ENCODE results near the gene PDGFB. TPM values are rescaled to one million over a fixed set of nuclear protein-coding genes. Genes with fewer than 3 reads are reported as not detected.

Gene PDGFB
- total and polyA plus RNA-seq, 12 donors: 9.9 to 45.6 (median 18.5) TPM

DNA sequence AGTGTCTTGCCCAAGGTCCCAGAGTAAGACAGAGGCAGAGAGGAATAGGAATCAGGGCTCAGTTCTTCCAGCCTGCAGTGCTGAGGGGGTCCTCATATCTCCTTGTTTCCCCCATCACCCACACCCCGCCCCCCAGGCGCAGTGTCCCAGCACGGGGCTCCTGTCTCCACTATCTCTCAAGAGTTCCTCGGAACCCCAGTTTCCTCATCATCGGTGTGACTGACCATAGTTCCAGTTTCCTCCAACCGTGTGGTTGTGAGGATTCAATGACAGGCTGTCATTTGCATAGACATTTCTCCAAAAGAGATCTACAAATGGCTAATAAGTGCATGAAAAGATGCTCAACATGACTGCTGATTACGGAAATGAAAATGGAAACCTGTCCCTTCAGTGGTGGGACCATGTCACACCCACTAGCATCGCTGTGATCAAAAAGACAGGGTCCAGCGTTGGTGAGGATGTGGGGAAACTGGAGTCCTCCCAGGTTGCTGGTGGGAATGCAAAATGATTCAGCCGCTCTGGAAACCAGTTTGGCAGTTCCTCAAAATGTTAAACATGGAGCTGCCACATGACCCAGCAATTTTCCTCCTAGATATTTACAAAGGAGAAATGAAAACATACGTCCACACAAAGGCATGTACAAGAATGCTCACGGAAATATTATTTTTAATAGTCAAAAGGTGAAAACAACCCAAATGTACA lies 31.8 kb upstream of the PDGFB start:
- DNase-seq (no peak), ATAC-seq (no peak)
- peaks cover 3 to 53% (median 39%) of the 10 kb centered on the region in 9 donors for H3K4me1 ChIP-seq
- TF ChIP-seq, protein P1, sequence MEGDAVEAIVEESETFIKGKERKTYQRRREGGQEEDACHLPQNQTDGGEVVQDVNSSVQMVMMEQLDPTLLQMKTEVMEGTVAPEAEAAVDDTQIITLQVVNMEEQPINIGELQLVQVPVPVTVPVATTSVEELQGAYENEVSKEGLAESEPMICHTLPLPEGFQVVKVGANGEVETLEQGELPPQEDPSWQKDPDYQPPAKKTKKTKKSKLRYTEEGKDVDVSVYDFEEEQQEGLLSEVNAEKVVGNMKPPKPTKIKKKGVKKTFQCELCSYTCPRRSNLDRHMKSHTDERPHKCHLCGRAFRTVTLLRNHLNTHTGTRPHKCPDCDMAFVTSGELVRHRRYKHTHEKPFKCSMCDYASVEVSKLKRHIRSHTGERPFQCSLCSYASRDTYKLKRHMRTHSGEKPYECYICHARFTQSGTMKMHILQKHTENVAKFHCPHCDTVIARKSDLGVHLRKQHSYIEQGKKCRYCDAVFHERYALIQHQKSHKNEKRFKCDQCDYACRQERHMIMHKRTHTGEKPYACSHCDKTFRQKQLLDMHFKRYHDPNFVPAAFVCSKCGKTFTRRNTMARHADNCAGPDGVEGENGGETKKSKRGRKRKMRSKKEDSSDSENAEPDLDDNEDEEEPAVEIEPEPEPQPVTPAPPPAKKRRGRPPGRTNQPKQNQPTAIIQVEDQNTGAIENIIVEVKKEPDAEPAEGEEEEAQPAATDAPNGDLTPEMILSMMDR (IDR thresholded peaks at IDR 0.05): no peak
- H3K27me3 ChIP-seq: no peaks in the 10 kb centered on the region
- H3K4me3 ChIP-seq: no peak overlapping the region
- peaks cover 0 to 9% (median 0%) of the 10 kb centered on the region in 11 donors for H3K9me3 ChIP-seq
- no peaks in the 10 kb centered on the region for H3K36me3 ChIP-seq
- 85 to 87% methylated on average over 12 of the region's 12 CpGs for WGBS, 2 donors
- intact Hi-C loops (cut with DNase I): no loop called here
- peak overlapping the region in 5 of 10 donors; percentile 64 to 89 (median 72) for H3K27ac ChIP-seq

DNA sequence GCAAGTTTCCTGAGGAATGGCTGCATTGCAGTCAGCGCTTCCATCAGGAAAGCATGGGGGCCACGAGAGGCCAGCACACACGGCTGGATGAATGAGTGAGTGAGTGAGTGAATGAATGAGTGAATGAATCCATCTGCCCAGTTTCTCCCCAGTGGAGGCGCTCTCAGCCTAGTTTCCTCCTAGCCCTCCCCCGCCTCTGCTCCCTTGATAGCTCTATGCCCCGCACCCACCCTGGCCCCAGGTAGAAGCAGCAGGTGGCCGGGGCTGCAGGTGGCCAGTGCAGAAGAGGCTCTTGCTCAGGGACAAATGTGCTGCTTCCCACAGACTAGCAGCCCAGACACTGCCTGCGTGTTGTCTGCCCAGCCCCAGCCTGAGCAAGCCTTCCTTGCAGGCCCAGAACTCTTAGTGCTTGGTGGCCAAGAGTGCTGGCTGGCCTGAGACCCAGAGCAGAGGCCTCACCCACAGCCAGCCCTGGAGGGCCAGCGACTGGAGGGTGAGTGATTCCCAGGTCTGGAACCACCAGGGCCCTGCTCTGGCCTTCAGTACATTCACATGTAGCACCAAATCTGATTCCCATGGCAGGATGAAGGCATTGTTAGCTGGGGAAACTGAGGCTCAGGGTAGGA lies 31.1 kb upstream of the PDGFB start:
- Histone ChIP-seq H3K9me3 (peaks cover 0 to 15% (median 3%) of the 10 kb centered on the region in 11 donors), H3K4me3 (no peak overlapping the region), H3K4me1 (peaks cover 3 to 47% (median 32%) of the 10 kb centered on the region in 9 donors), H3K27ac (peak overlapping the region in 4 of 10 donors; percentile 9 to 89 (median 78)), H3K36me3 (no peaks in the 10 kb centered on the region), H3K27me3 (no peaks in the 10 kb centered on the region)
- ATAC-seq (no peak), DNase-seq (no peak)
- WGBS, 2 donors: 84 to 85% methylated on average over 9 of the region's 9 CpGs
- TF ChIP-seq, protein P1 (IDR thresholded peaks at IDR 0.05): no peak
- intact Hi-C loops (cut with DNase I): no loop called here

DNA sequence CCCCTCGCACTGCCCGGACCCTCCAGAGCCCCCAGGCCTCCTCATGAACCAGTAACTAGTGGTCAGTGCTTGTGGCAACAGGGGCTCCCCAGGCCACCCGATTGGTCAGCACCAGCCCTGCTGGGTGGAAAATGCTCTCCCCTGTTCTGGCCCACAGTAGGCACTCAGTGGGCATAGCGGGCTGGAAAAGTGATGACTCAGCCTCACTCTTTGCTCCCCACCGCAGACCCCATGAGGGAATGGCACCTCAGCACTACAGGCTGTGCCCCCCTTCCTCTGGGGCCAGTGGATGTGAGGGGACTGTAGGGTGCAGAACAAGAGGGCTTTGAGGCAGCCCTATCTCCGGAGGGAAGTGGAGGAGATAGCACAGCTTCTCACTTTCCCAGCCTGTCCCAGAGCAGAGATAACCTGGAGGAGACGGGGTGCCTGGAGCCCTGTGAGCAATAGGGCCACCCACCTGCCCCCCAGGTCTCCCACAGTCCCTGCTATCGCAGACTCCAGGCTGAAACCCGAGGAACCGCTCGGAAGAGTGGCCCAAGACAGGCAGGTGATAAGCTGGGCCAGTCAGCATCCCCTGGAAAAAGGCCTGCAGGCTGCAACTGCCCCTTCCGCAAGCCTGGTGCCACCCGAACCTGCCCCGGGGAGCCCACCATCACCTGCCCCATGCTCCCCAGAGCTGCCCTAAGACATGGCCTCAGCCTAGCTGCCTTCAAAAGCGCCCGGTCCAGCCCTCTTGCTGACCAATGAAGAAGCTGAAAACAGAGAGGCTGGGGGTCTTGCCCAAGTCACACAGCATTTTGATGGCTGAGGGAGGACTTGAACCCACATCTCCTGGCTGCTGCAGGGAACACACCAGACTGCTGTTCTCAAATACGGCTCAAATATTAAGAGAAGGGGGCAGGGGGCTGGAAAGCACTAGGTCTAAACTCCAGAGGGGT lies 29.4 kb upstream of the PDGFB start:
- peaks cover 0 to 16% (median 4%) of the 10 kb centered on the region in 11 donors for H3K9me3 ChIP-seq
- H3K4me3 ChIP-seq: no peak overlapping the region
- H3K27me3 ChIP-seq: no peaks in the 10 kb centered on the region
- no peak overlapping the region for H3K27ac ChIP-seq
- DNase-seq (no peak), ATAC-seq (no peak)
- H3K4me1 ChIP-seq: peaks cover 0 to 50% (median 39%) of the 10 kb centered on the region in 9 donors
- TF ChIP-seq, protein P1 (IDR thresholded peaks at IDR 0.05): no peak
- intact Hi-C loops (cut with DNase I): no loop called here
- H3K36me3 ChIP-seq: no peaks in the 10 kb centered on the region
- WGBS, 2 donors: 77 to 81% methylated on average over 17 of the region's 17 CpGs

DNA sequence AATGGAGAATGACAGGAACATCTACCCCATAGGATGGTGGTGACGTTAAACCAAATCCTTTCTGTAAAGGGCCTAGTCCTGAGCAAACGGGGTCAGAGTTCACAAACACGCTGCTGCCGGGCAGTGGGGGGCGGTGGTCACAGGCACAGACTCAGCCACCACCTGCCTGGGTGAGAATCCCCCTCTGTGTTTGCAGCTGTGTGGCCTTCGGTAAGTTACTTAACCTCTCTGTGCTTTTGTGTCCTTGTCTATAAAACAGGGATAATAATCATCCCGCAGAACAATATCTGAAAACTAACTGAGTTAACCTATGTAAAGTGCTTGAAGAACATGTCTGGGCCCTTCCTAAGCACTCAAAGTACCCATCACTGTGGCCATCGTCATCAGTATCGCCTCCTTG lies 26.0 kb upstream of the PDGFB start:
- intact Hi-C loops (cut with DNase I): no loop called here
- 92 to 93% methylated on average over 9 of the region's 9 CpGs for WGBS, 2 donors
- TF ChIP-seq, protein P1 (IDR thresholded peaks at IDR 0.05): no peak
- Histone ChIP-seq H3K4me1 (peaks cover 6 to 52% (median 33%) of the 10 kb centered on the region in 9 donors), H3K9me3 (peaks cover 0 to 9% (median 0%) of the 10 kb centered on the region in 11 donors), H3K27ac (peak overlapping the region in 8 of 10 donors; percentile 20 to 83 (median 69)), H3K4me3 (no peak overlapping the region), H3K36me3 (no peaks in the 10 kb centered on the region), H3K27me3 (no peaks in the 10 kb centered on the region)
- DNase-seq (no peak), ATAC-seq (no peak)

All from heart right ventricle (tissue), 16 donors.